Measurements from ENCODE around the gene GLI3. TPM values are rescaled to one million over a fixed set of nuclear protein-coding genes. Genes with fewer than 3 reads are reported as not detected.

GLI3 gene
- total RNA-seq, 6 experiments from 2014 or later: 0.12 to 0.95 (median 0.21) TPM

- H3K36me3 ChIP-seq: no peaks in the 10 kb centered on the region
- no peaks in the 10 kb centered on the region for H3K4me1 ChIP-seq
- H3K27me3 ChIP-seq: no peaks in the 10 kb centered on the region
- 38% methylated on average over 2 of the region's 2 CpGs for WGBS (ENCODE audit: insufficient coverage, low coverage, low lambda C conversion rate, missing lambda C conversion rate)
- ATAC-seq (no peak), DNase-seq (no peak)
- H3K27ac ChIP-seq: no peak overlapping the region
- no peak overlapping the region for H3K4me3 ChIP-seq
- H3K9me3 ChIP-seq: no peaks in the 10 kb centered on the region
- TF ChIP-seq CTCF (IDR thresholded peaks at IDR 0.05) (no peak), POLR2A (IDR thresholded peaks at IDR 0.05) (no peak)
- intact Hi-C loops (cut with DNase I): no loop called here
These were observed 3.4 kb upstream of the GLI3 start for GRCh38 chr7:42240416-42240815.

GRCh38 chr7:42238709-42239366 is 1.8 kb upstream of the GLI3 start:
- ATAC-seq: no peak
- 40% methylated on average over 13 of the region's 15 CpGs for WGBS (ENCODE audit: insufficient coverage, low coverage, low lambda C conversion rate, missing lambda C conversion rate)

GRCh38 chr7:42237811-42238541 is 967 bp upstream of the GLI3 start:
- Histone ChIP-seq H3K36me3 (no peaks in the 10 kb centered on the region), H3K27ac (peak overlapping the region in 2 of 3 donors; percentile 29 to 60), H3K27me3 (no peaks in the 10 kb centered on the region), H3K4me3 (peak overlapping the region; percentile 43 to 61 (median 52)), H3K4me1 (no peaks in the 10 kb centered on the region), H3K9me3 (no peaks in the 10 kb centered on the region)
- intact Hi-C loops (cut with DNase I): no loop called here
- TF ChIP-seq POLR2A (IDR thresholded peaks at IDR 0.05): no peak
- no peak for TF ChIP-seq CTCF (IDR thresholded peaks at IDR 0.05)
- 4% methylated on average over 17 of the region's 66 CpGs for WGBS (ENCODE audit: insufficient coverage, low coverage, low lambda C conversion rate, missing lambda C conversion rate)
- ATAC-seq (peak; percentile 21 to 46 (median 38)), DNase-seq (peak; percentile 49 to 57 (median 49))

More at GRCh38 chr7:42238709-42239366, 1.8 kb upstream of the GLI3 start:
- H3K9me3 ChIP-seq: no peaks in the 10 kb centered on the region
- no peak for DNase-seq
- TF ChIP-seq CTCF (IDR thresholded peaks at IDR 0.05) (no peak), POLR2A (IDR thresholded peaks at IDR 0.05) (no peak)
- intact Hi-C loops (cut with DNase I): no loop called here
- H3K36me3 ChIP-seq: no peaks in the 10 kb centered on the region
- H3K27me3 ChIP-seq: no peaks in the 10 kb centered on the region
- H3K27ac ChIP-seq: no peak overlapping the region
- H3K4me3 ChIP-seq: no peak overlapping the region
- no peaks in the 10 kb centered on the region for H3K4me1 ChIP-seq

- TF ChIP-seq POLR2A (IDR thresholded peaks at IDR 0.05): no peak
- TF ChIP-seq CTCF (IDR thresholded peaks at IDR 0.05): no peak
- under 1% methylated on average over 33 of the region's 76 CpGs for WGBS (ENCODE audit: insufficient coverage, low coverage, low lambda C conversion rate, missing lambda C conversion rate)
- peak overlapping the region; percentile 47 to 61 (median 51) for H3K4me3 ChIP-seq
- no peaks in the 10 kb centered on the region for H3K4me1 ChIP-seq
- no peaks in the 10 kb centered on the region for H3K27me3 ChIP-seq
- H3K9me3 ChIP-seq: no peaks in the 10 kb centered on the region
- DNase-seq: peak in 2 of 3 donors; percentile 36 to 53
- H3K27ac ChIP-seq: peak overlapping the region in 1 of 3 donors; percentile 12
- ATAC-seq: peak; percentile 28 to 56 (median 40)
- intact Hi-C loops (cut with DNase I): no loop called here
- H3K36me3 ChIP-seq: no peaks in the 10 kb centered on the region
These were observed 588 bp downstream of the GLI3 start for GRCh38 chr7:42236266-42236975.
